SK-N-SH (cell line): ENCODE results near the gene COL23A1. TPM values are rescaled to one million over a fixed set of nuclear protein-coding genes. Genes with fewer than 3 reads are reported as not detected.

ENCODE experiments used
- CTCF ChIA-PET: fragments of 300-600, 350-600 bp; formaldehyde crosslinking; extraction: SDS; loops from one replicate; lab custom pipeline; 2021; lab: Yijun Ruan, JAX
- POLR2A ChIA-PET: fragments of 350-600 bp; sonication (Branson Sonifier 250); formaldehyde crosslinking; extraction: SDS; loops from one replicate; lab custom pipeline; 2020; ENCODE audit warnings: antibody characterized with exemption, inconsistent platforms; lab: Yijun Ruan, JAX
- DNase-seq: peaks from one replicate; pipeline ENCODE4 v3.0.0; 2012
- H2AFZ ChIP-seq: fragments of 200-600 bp; sonication (generic); 2 replicates; pipeline ENCODE4 v1.8.1; 2016; ENCODE audit warnings: antibody characterized with exemption, mild to moderate bottlenecking, low read depth
- H3F3A ChIP-seq: fragments of 200-600 bp; sonication (generic); replicated peaks from 2 replicates; pipeline ENCODE3; 2016; ENCODE audit warnings: antibody characterized with exemption, mild to moderate bottlenecking; ENCODE audit not compliant: insufficient read depth
- H3K27ac ChIP-seq, 2 experiments: fragments of 200-500 bp in 1 of 2; fragments of 200-600 bp in 1 of 2; sonication (Bioruptor generic) in 1 of 2; sonication (generic), shearing (Covaris generic) in 1 of 2; 2 replicates each; pipeline versions ENCODE4 v1.5.1 to v1.6.1; 2014 to 2016; ENCODE audit warnings: low read depth in 2 of 2, inconsistent platforms in 1 of 2, low read length in 1 of 2, mild to moderate bottlenecking in 1 of 2, mixed read lengths in 1 of 2
- H3K27me3 ChIP-seq: fragments of 200-600 bp; sonication (generic), shearing (Covaris generic); 2 replicates; pipeline ENCODE4 v1.6.1; 2016; ENCODE audit warnings: mixed run types; ENCODE audit not compliant: insufficient read depth
- H3K36me3 ChIP-seq, 2 experiments: fragments of 200-500 bp in 1 of 2; fragments of 200-600 bp in 1 of 2; sonication (Bioruptor generic) in 1 of 2; sonication (generic) in 1 of 2; replicated peaks in 1 of 2; 2 replicates each; pipeline versions ENCODE3 to v1.5.1; 2014 to 2016; ENCODE audit warnings: low read length in 1 of 2, mild to moderate bottlenecking in 1 of 2; ENCODE audit not compliant: insufficient read depth in 2 of 2, control insufficient read depth in 1 of 2
- H3K4me1 ChIP-seq, 2 experiments: fragments of 200-500 bp in 1 of 2; fragments of 200-600 bp in 1 of 2; sonication (Bioruptor generic) in 1 of 2; sonication (generic), shearing (Covaris generic) in 1 of 2; 2 replicates each; pipeline versions ENCODE4 v1.5.1 to v1.6.1; 2014 to 2016; ENCODE audit warnings: low read depth in 1 of 2, low read length in 1 of 2, mixed run types in 1 of 2; ENCODE audit not compliant: insufficient read depth in 2 of 2, control insufficient read depth in 1 of 2
- H3K4me2 ChIP-seq: fragments of 200-600 bp; sonication (generic), shearing (Covaris generic); 2 replicates; pipeline ENCODE4 v1.6.1; 2017; ENCODE audit warnings: mixed run types
- H3K4me3 ChIP-seq, 2 experiments: fragments of 200-500 bp in 1 of 2; fragments of 200-600 bp in 1 of 2; sonication (Bioruptor generic) in 1 of 2; sonication (generic), shearing (Covaris generic) in 1 of 2; 2 replicates each; pipeline versions ENCODE4 v1.5.1 to v1.8.1; 2014 to 2016; ENCODE audit warnings: low read depth in 2 of 2, inconsistent platforms in 1 of 2, low read length in 1 of 2, mild to moderate bottlenecking in 1 of 2, mixed read lengths in 1 of 2, moderate library complexity in 1 of 2
- H3K79me2 ChIP-seq: fragments of 200-600 bp; sonication (generic); 2 replicates; pipeline ENCODE4 v1.8.1; 2017; ENCODE audit warnings: mild to moderate bottlenecking; ENCODE audit not compliant: insufficient read depth
- H3K9ac ChIP-seq: fragments of 200-600 bp; sonication (generic); 2 replicates; pipeline ENCODE4 v1.6.1; 2017; ENCODE audit warnings: mixed run types
- H3K9me2 ChIP-seq: fragments of 200-600 bp; sonication (generic); 2 replicates; pipeline ENCODE4 v1.6.1; 2017; ENCODE audit warnings: mixed run types
- H3K9me3 ChIP-seq: fragments of 200-600 bp; sonication (generic); 2 replicates; pipeline ENCODE4 v1.6.1; 2017; ENCODE audit warnings: mixed run types, mild to moderate bottlenecking, moderate library complexity
- H4K20me1 ChIP-seq: fragments of 200-600 bp; sonication (generic); 2 replicates; pipeline ENCODE4 v1.6.1; 2017; ENCODE audit warnings: mild to moderate bottlenecking, mixed run types; ENCODE audit not compliant: insufficient read depth
- ELF1 ChIP-seq: IDR thresholded peaks from 2 replicates; pipeline ENCODE4 v1.4.0; 2012
- EP300 ChIP-seq, 2 experiments: IDR thresholded peaks; 2 replicates each; pipeline versions ENCODE4 v1.4.0 to v1.6.1; 2012; ENCODE audit warnings: borderline replicate concordance in 1 of 2, low read depth in 1 of 2, low read length in 1 of 2
- EZH2phosphoT487 ChIP-seq: fragments of 200-600 bp; sonication (generic); IDR thresholded peaks from 2 replicates; pipeline ENCODE4 v1.6.1; 2017; ENCODE audit warnings: low read depth, mixed run types, mild to moderate bottlenecking, antibody characterized with exemption, moderate library complexity, borderline replicate concordance
- FOSL2 ChIP-seq: IDR thresholded peaks from 2 replicates; pipeline ENCODE4 v1.4.0; 2012; ENCODE audit warnings: low read depth, mild to moderate bottlenecking, moderate library complexity, borderline replicate concordance
- FOXJ3 ChIP-seq: sonication (generic); formaldehyde crosslinking; IDR thresholded peaks from 2 replicates; pipeline ENCODE4 v1.5.1; 2020; ENCODE audit warnings: mild to moderate bottlenecking, missing genetic modification reagents
- FOXM1 ChIP-seq: IDR thresholded peaks from 2 replicates; pipeline ENCODE4 v1.4.0; 2012; ENCODE audit warnings: low read depth, mild to moderate bottlenecking
- MEF2A ChIP-seq: IDR thresholded peaks from 2 replicates; pipeline ENCODE4 v1.4.0; 2012; ENCODE audit warnings: low read depth, borderline replicate concordance
- NFIC ChIP-seq: IDR thresholded peaks from 2 replicates; pipeline ENCODE4 v1.4.0; 2012; ENCODE audit warnings: borderline replicate concordance
- POLR2AphosphoS5 ChIP-seq: IDR thresholded peaks from 2 replicates; pipeline ENCODE4 v1.6.1; 2012; ENCODE audit warnings: low read depth, low read length
- RFX5 ChIP-seq: IDR thresholded peaks from 2 replicates; pipeline ENCODE4 v1.6.1; 2012; ENCODE audit warnings: mild to moderate bottlenecking, improper control_type of control experiment, low read length
- RXRA ChIP-seq: IDR thresholded peaks from 2 replicates; pipeline ENCODE4 v1.4.0; 2012; ENCODE audit warnings: low read depth, mild to moderate bottlenecking, borderline replicate concordance
- SIN3A ChIP-seq: IDR thresholded peaks from 2 replicates; pipeline ENCODE4 v1.6.1; 2012; ENCODE audit warnings: low read depth, mild to moderate bottlenecking, low read length, moderate library complexity, borderline replicate concordance
- SMC3 ChIP-seq: IDR thresholded peaks from 2 replicates; pipeline ENCODE4 v1.6.1; 2012; ENCODE audit warnings: low read depth, low read length, improper control_type of control experiment
- TAF1 ChIP-seq: IDR thresholded peaks from 2 replicates; pipeline ENCODE4 v1.6.1; 2012; ENCODE audit warnings: low read depth, mild to moderate bottlenecking, low read length, moderate library complexity, borderline replicate concordance
- YY1 ChIP-seq: IDR thresholded peaks from 2 replicates; pipeline ENCODE4 v1.4.0; 2012; ENCODE audit warnings: low read depth, mild to moderate bottlenecking
- WGBS: methylation state at CpG from one replicate; pipeline ENCODE4 v1.1.6; 2017; ENCODE audit warnings: low lambda C conversion rate; 5-methylcytosine and 5-hydroxymethylcytosine counted together
- polyA plus RNA-seq, 3 experiments: library from polyadenylated mRNA; depleted of rRNA; stranded (reverse); fragments of >200 nt; gene quantifications; 2 replicates each; pipeline ENCODE4 v1.2.3, GENCODE V29; 2012
- TF ChIP-seq, protein P1 (sequence below): IDR thresholded peaks from 2 replicates; pipeline ENCODE4 v1.4.0; 2012; ENCODE audit warnings: low read depth, borderline replicate concordance
- TF ChIP-seq, protein P2 (sequence below): IDR thresholded peaks from 2 replicates; pipeline ENCODE4 v1.4.0; 2012; ENCODE audit warnings: low read depth, borderline replicate concordance
- TF ChIP-seq, protein P3 (sequence below): fragments of 200-600 bp; sonication (generic); IDR thresholded peaks from 2 replicates; pipeline ENCODE4 v1.6.1; 2017; ENCODE audit warnings: antibody characterized with exemption, mild to moderate bottlenecking, moderate library complexity
- TF ChIP-seq, protein P4 (sequence below): IDR thresholded peaks from 2 replicates; pipeline ENCODE4 v1.6.1; 2012; ENCODE audit warnings: mild to moderate bottlenecking, low read depth, low read length, moderate library complexity
- TF ChIP-seq, protein P5 (sequence below): fragments of 150-350 bp; IDR thresholded peaks from 2 replicates; pipeline ENCODE4 v1.6.1; 2016; ENCODE audit warnings: mild to moderate bottlenecking, low read depth, low read length

The COL23A1 gene
- polyA plus RNA-seq, 1 of the 3 experiments (the other 2 are of a cell fraction): 0.10 TPM

DNA sequence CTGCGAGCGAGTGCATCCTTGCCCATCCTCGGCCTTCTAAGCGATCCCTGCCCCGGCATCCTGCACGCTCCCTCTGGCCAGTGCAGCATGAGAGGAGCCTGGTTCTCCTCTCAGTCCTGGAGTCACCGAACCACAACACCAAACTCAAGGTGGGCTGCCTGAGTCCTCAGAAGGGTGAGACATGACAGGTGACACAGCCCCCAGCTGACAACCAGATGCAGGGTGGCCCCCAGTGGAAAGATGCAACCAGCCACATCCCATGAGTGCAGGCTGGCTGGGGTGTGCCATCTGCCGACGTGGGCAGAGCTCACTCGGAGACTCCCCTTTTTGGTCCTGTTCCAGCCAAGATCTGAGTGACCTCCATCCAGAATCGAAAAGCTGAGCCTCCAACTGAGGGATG is 58.4 kb downstream of the COL23A1 start (continued):
- TF ChIP-seq, protein P1, sequence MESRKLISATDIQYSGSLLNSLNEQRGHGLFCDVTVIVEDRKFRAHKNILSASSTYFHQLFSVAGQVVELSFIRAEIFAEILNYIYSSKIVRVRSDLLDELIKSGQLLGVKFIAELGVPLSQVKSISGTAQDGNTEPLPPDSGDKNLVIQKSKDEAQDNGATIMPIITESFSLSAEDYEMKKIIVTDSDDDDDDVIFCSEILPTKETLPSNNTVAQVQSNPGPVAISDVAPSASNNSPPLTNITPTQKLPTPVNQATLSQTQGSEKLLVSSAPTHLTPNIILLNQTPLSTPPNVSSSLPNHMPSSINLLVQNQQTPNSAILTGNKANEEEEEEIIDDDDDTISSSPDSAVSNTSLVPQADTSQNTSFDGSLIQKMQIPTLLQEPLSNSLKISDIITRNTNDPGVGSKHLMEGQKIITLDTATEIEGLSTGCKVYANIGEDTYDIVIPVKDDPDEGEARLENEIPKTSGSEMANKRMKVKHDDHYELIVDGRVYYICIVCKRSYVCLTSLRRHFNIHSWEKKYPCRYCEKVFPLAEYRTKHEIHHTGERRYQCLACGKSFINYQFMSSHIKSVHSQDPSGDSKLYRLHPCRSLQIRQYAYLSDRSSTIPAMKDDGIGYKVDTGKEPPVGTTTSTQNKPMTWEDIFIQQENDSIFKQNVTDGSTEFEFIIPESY: no peak
- TF ChIP-seq EZH2phosphoT487 (no peak), SMC3 (no peak), NFIC (no peak)

DNA sequence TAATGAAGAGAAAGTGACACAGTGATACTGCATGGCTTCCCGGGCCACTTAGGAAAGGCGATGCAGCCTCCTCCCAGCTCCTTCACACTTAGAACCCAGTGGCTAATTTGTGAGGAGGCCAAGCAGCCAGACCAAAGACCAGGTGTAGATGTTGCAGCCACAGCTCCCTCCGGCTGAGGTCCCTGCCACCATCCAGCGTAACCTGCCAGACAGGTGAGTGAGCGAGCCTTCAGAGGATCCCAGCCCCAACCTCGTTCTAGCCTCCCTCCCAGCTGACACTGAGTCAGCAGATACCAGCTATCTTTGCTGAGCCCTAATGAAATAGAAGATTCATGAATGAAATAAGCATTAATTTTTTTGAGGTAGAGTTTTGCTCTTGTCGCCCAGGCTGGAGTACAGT is 59.7 kb downstream of the COL23A1 start:
- H3K27ac ChIP-seq: no peak overlapping the region
- TF ChIP-seq FOXM1: no peak
- TF ChIP-seq RXRA: no peak
- TF ChIP-seq EP300 (IDR thresholded peaks at IDR 0.05; ENCODE audit: borderline replicate concordance in 1 of 2, low read depth in 1 of 2, low read length in 1 of 2): no peak
- TF ChIP-seq POLR2AphosphoS5: no peak
- TF ChIP-seq YY1: no peak
- TF ChIP-seq FOXJ3: no peak
- TF ChIP-seq, protein P2, sequence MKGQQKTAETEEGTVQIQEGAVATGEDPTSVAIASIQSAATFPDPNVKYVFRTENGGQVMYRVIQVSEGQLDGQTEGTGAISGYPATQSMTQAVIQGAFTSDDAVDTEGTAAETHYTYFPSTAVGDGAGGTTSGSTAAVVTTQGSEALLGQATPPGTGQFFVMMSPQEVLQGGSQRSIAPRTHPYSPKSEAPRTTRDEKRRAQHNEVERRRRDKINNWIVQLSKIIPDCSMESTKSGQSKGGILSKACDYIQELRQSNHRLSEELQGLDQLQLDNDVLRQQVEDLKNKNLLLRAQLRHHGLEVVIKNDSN: no peak
- TF ChIP-seq, protein P1: no peak
- no peak for TF ChIP-seq TAF1
- no peak for TF ChIP-seq RFX5
- no peak for TF ChIP-seq MEF2A
- TF ChIP-seq, protein P3, sequence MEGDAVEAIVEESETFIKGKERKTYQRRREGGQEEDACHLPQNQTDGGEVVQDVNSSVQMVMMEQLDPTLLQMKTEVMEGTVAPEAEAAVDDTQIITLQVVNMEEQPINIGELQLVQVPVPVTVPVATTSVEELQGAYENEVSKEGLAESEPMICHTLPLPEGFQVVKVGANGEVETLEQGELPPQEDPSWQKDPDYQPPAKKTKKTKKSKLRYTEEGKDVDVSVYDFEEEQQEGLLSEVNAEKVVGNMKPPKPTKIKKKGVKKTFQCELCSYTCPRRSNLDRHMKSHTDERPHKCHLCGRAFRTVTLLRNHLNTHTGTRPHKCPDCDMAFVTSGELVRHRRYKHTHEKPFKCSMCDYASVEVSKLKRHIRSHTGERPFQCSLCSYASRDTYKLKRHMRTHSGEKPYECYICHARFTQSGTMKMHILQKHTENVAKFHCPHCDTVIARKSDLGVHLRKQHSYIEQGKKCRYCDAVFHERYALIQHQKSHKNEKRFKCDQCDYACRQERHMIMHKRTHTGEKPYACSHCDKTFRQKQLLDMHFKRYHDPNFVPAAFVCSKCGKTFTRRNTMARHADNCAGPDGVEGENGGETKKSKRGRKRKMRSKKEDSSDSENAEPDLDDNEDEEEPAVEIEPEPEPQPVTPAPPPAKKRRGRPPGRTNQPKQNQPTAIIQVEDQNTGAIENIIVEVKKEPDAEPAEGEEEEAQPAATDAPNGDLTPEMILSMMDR: no peak
- TF ChIP-seq SIN3A: no peak
- TF ChIP-seq, protein P4, sequence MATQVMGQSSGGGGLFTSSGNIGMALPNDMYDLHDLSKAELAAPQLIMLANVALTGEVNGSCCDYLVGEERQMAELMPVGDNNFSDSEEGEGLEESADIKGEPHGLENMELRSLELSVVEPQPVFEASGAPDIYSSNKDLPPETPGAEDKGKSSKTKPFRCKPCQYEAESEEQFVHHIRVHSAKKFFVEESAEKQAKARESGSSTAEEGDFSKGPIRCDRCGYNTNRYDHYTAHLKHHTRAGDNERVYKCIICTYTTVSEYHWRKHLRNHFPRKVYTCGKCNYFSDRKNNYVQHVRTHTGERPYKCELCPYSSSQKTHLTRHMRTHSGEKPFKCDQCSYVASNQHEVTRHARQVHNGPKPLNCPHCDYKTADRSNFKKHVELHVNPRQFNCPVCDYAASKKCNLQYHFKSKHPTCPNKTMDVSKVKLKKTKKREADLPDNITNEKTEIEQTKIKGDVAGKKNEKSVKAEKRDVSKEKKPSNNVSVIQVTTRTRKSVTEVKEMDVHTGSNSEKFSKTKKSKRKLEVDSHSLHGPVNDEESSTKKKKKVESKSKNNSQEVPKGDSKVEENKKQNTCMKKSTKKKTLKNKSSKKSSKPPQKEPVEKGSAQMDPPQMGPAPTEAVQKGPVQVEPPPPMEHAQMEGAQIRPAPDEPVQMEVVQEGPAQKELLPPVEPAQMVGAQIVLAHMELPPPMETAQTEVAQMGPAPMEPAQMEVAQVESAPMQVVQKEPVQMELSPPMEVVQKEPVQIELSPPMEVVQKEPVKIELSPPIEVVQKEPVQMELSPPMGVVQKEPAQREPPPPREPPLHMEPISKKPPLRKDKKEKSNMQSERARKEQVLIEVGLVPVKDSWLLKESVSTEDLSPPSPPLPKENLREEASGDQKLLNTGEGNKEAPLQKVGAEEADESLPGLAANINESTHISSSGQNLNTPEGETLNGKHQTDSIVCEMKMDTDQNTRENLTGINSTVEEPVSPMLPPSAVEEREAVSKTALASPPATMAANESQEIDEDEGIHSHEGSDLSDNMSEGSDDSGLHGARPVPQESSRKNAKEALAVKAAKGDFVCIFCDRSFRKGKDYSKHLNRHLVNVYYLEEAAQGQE: no peak
- no peak for TF ChIP-seq FOSL2
- TF ChIP-seq, protein P5, sequence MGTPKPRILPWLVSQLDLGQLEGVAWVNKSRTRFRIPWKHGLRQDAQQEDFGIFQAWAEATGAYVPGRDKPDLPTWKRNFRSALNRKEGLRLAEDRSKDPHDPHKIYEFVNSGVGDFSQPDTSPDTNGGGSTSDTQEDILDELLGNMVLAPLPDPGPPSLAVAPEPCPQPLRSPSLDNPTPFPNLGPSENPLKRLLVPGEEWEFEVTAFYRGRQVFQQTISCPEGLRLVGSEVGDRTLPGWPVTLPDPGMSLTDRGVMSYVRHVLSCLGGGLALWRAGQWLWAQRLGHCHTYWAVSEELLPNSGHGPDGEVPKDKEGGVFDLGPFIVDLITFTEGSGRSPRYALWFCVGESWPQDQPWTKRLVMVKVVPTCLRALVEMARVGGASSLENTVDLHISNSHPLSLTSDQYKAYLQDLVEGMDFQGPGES: no peak
- no peak for TF ChIP-seq ELF1
- H3K9me3 ChIP-seq: no peaks in the 10 kb centered on the region; the same call in 1 of the 2 replicates
- POLR2A ChIA-PET: no interaction called here
- no peak overlapping the region for H2AFZ ChIP-seq
- CTCF ChIA-PET: interaction anchor here (1.5 kb wide), 1 partner anchor 11 kb away, joined by 4 read pairs; no protein-coding TSS in a partner anchor
- 28% methylated on average over 3 of the region's 7 CpGs for WGBS
- H3K9me2 ChIP-seq: no peaks in the 10 kb centered on the region
- no peaks in the 10 kb centered on the region for H3K79me2 ChIP-seq
- H3K4me2 ChIP-seq: no peak overlapping the region
- DNase-seq: no peak
- no peaks in the 10 kb centered on the region for H4K20me1 ChIP-seq
- no peak overlapping the region for H3K4me3 ChIP-seq
- H3K27me3 ChIP-seq: no peaks in the 10 kb centered on the region
- H3F3A ChIP-seq: no peaks in the 10 kb centered on the region
- peaks cover 0 to 40% of the 10 kb centered on the region in 2 experiments; a peak in 1 of 4 replicates for H3K4me1 ChIP-seq
- no peaks in the 10 kb centered on the region for H3K36me3 ChIP-seq
- no peak overlapping the region for H3K9ac ChIP-seq
